RWPE2 (cell line): ENCODE data around the gene LYL1.

ENCODE experiments used
- ATAC-seq: fragments of 200-7000 bp; cut with Tn5 transposase; 3 replicates; pipeline ENCODE4 v1.9.1; 2021; ENCODE audit warnings: low read depth
- DNase-seq: peaks from one replicate; pipeline ENCODE4 v3.0.0-alpha.2; 2020; ENCODE audit warnings: low spot score
- H3K27ac ChIP-seq: fragments of 450-650 bp; 2 replicates; pipeline ENCODE4 v1.5.1; 2017; ENCODE audit warnings: mild to moderate bottlenecking; ENCODE audit not compliant: poor library complexity, severe bottlenecking
- H3K27me3 ChIP-seq: fragments of 250-450 bp; sonication (Bioruptor Pico); 2 replicates; pipeline ENCODE4 v1.5.1; 2021; ENCODE audit warnings: mild to moderate bottlenecking, moderate library complexity; ENCODE audit not compliant: insufficient read depth, poor library complexity, severe bottlenecking
- H3K36me3 ChIP-seq: fragments of 250-450 bp; sonication (Bioruptor Pico); 2 replicates; pipeline ENCODE4 v1.5.1; 2020; ENCODE audit warnings: low read depth, mild to moderate bottlenecking, moderate library complexity
- H3K4me1 ChIP-seq: fragments of 250-450 bp; sonication (Bioruptor Pico); 2 replicates; pipeline ENCODE4 v1.5.1; 2021; ENCODE audit warnings: mild to moderate bottlenecking, moderate library complexity; ENCODE audit not compliant: insufficient read depth, poor library complexity, severe bottlenecking
- H3K4me3 ChIP-seq: fragments of 250-450 bp; sonication (Bioruptor Pico); 2 replicates; pipeline ENCODE4 v1.5.1; 2021; ENCODE audit warnings: mild to moderate bottlenecking, moderate library complexity; ENCODE audit not compliant: severe bottlenecking
- H3K9me3 ChIP-seq: fragments of 250-450 bp; sonication (Bioruptor Pico); 2 replicates; pipeline ENCODE4 v1.5.1; 2021; ENCODE audit warnings: mild to moderate bottlenecking, moderate library complexity; ENCODE audit not compliant: severe bottlenecking
- CTCF ChIP-seq: fragments of 450-650 bp; IDR thresholded peaks from one replicate; pipeline ENCODE4 v1.5.1; 2017; ENCODE audit warnings: mild to moderate bottlenecking, moderate library complexity; ENCODE audit not compliant: poor library complexity, severe bottlenecking

Gene LYL1

DNA sequence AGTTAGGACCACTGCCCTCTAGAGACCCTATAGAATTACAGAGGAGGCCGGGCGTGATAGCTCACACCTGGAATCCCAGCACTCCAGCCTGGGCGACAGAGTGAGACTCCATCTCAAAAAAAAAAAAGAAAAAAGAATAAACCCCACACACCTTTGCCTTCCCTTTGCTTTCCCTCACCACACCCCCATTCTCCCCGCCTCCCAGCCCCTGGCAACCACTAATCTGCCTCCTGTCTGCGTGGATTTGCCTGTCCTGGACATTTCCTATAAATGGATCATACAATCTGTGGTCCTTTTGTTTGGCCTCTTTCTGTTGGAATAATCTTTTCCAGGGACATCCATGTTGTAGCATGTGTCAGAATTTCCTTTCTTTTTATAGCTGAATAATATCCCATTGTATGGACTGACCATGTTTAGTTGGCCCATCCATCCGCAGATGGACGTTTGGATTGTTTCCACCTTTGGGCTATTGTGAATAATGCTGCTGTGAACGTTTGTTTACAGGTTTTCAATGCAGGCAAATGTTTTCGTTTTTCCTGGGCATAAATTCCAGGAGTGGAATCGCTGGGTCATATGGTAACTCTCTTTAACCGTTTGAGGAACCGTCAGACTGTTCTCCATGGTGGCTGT lies 30.7 kb upstream of the LYL1 start:
- no peak for ATAC-seq
- Histone ChIP-seq H3K4me3 (no peak overlapping the region), H3K9me3 (no peaks in the 10 kb centered on the region), H3K36me3 (peaks cover 48% of the 10 kb centered on the region), H3K27ac (no peak overlapping the region), H3K27me3 (no peaks in the 10 kb centered on the region), H3K4me1 (no peaks in the 10 kb centered on the region)
- no peak for DNase-seq
- TF ChIP-seq CTCF = no peak

DNA sequence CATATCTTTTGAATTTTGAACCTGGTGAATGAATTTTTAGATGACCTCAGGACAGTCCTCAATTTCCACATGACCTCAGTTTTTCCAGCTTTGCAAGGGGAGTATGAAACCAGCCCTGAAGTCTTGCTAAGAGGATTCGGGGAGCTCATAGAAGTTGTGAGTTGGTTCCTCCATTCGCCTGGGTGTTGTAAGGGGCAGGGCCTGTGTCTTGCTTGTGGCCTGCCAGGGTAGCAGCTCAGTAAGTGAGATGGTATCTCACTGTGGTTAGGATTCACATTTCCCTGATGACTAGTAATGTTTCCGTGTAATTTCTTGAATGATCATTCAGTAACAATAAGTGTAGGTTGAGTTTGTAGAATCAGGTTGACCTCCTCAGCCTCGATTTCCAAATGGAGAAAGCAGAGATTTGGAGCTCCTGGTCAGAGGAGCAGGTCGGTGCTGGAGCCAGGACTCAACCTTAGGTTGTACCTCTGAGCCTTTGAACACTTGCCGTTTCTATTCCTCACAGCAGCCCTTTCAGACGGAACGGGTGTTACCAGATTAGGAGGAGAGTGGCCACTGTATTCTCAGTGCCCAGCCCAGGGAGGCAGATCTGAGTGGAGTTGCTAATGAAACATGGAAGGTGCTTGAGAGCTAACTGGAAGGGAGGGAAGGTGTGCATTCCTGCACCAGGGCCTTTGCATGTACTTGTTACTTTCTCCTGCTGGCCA lies 30.0 kb upstream of the LYL1 start:
- Histone ChIP-seq H3K27me3 (no peaks in the 10 kb centered on the region), H3K36me3 (peaks cover 41% of the 10 kb centered on the region), H3K27ac (no peak overlapping the region), H3K9me3 (no peaks in the 10 kb centered on the region), H3K4me3 (no peak overlapping the region), H3K4me1 (no peaks in the 10 kb centered on the region)
- DNase-seq (no peak), ATAC-seq (no peak)
- TF ChIP-seq CTCF = no peak

- Histone ChIP-seq H3K4me1 (no peaks in the 10 kb centered on the region), H3K4me3 (no peak overlapping the region), H3K27me3 (no peaks in the 10 kb centered on the region), H3K36me3 (peaks cover 34% of the 10 kb centered on the region), H3K9me3 (no peaks in the 10 kb centered on the region), H3K27ac (no peak overlapping the region)
- TF ChIP-seq CTCF = no peak
- DNase-seq (no peak), ATAC-seq (no peak)
Measured at GRCh38 chr19:13130886-13131490, 28.3 kb upstream of the LYL1 start.

DNA sequence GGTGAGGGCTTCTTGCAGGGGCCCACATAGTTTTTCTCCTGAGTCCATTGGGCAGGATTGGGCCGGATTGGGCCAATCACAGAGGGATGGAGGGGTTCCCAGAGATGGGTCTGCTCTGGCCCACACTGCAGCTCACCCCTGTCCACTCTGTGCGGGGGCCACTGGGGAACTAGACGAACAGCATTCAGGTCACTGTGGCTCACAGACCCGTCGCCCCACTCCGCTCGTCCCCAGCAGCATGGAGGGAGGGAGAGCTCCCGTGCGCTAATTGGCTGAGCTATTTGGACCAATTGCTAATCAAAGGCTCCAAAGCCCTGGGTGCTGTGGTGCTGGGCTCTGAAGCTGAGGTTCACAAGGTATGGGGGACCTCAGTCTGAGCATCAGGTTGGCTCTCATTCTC lies 26.7 kb upstream of the LYL1 start:
- H3K4me3 ChIP-seq = no peak overlapping the region
- no peak overlapping the region for H3K27ac ChIP-seq
- no peak for ATAC-seq
- DNase-seq = no peak
- peaks cover 32% of the 10 kb centered on the region for H3K36me3 ChIP-seq
- H3K27me3 ChIP-seq = no peaks in the 10 kb centered on the region
- TF ChIP-seq CTCF = no peak
- H3K4me1 ChIP-seq = no peaks in the 10 kb centered on the region
- no peaks in the 10 kb centered on the region for H3K9me3 ChIP-seq

DNA sequence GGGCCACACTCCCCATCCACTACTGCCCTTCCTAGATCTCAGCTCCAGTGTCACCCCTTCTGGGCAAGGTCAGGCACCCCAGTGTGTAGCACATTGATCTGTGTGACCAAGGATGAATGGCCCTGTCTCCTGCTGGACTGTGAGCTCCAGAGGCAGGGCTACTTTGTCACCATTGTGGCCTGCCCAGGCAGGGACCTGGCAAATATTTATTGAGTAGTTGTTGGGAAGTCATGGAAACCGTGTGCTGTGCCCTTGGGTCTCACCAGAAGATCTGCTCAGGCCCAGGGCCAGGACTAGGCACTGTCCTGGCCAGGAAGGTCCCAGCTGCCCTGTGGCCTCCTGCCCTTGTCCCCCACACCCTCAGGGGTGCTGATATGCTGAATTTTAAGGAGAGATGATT lies 25.9 kb upstream of the LYL1 start:
- no peak overlapping the region for H3K27ac ChIP-seq
- peaks cover 40% of the 10 kb centered on the region for H3K36me3 ChIP-seq
- TF ChIP-seq CTCF = no peak
- no peak for DNase-seq
- H3K9me3 ChIP-seq = no peaks in the 10 kb centered on the region
- H3K4me1 ChIP-seq = no peaks in the 10 kb centered on the region
- H3K4me3 ChIP-seq = no peak overlapping the region
- ATAC-seq = no peak; the same call in 2 of the 3 replicates
- no peaks in the 10 kb centered on the region for H3K27me3 ChIP-seq
